Endothelial cell of umbilical vein (primary cell): ENCODE measurements around the gene TSPEAR. TPM values are rescaled to one million over a fixed set of nuclear protein-coding genes. Genes with fewer than 3 reads are reported as not detected.

Experiments
- BruUV-seq: library from RNA; stranded (reverse); fragments of 400-500 nt; replicated peaks from 2 replicates; lab custom pipeline; 2021; lab: Mats Ljungman, UMichigan
- CTCF ChIA-PET: fragments of 300-600, 350-600 bp; sonication (Branson Sonifier 250); formaldehyde crosslinking; loops from one replicate; lab custom pipeline; 2021; ENCODE audit warnings: antibody characterized with exemption, inconsistent platforms; lab: Charles Lee
- POLR2A ChIA-PET: fragments of 300-600, 350-600 bp; sonication (Branson Sonifier 250); formaldehyde crosslinking; loops from one replicate; lab custom pipeline; 2021; ENCODE audit warnings: antibody characterized with exemption, inconsistent platforms; lab: Charles Lee
- DNase-seq: peaks from one replicate; pipeline ENCODE4 v3.0.0-alpha.2; 2011; ENCODE audit warnings: low read depth, low spot score
- FAIRE-seq: peaks from 2 replicates; lab custom pipeline; 2011; peaks lifted over from hg19 to GRCh38; lab: Jason Lieb, UNC
- H2AFZ ChIP-seq: 2 replicates; pipeline ENCODE4 v1.6.0; 2012; ENCODE audit warnings: low read depth, low read length, control low read depth, inconsistent platforms
- H3K27ac ChIP-seq: 2 replicates; pipeline ENCODE4 v1.5.1; 2011; ENCODE audit warnings: low read depth, mild to moderate bottlenecking, control low read depth, low read length, moderate library complexity; ENCODE audit not compliant: insufficient read depth
- H3K27me3 ChIP-seq, 2 experiments: 2 replicates each; pipeline versions ENCODE4 v1.6.0 to v1.6.1; 2011; ENCODE audit warnings: low read length in 2 of 2, mixed read lengths in 1 of 2; ENCODE audit not compliant: control insufficient read depth in 2 of 2, insufficient read depth in 2 of 2
- H3K36me3 ChIP-seq, 2 experiments: 2 replicates in 1 of 2; 3 replicates in 1 of 2; pipeline ENCODE4 v1.5.1; 2011; ENCODE audit warnings: low read length in 2 of 2, mild to moderate bottlenecking in 1 of 2, moderate library complexity in 1 of 2; ENCODE audit not compliant: control insufficient read depth in 2 of 2, insufficient read depth in 2 of 2; ENCODE audit errors: extremely low read depth in 1 of 2
- H3K4me1 ChIP-seq: 3 replicates; pipeline ENCODE4 v1.5.1; 2011; ENCODE audit warnings: mild to moderate bottlenecking, low read length; ENCODE audit not compliant: control insufficient read depth, insufficient read depth; ENCODE audit errors: extremely low read depth
- H3K4me2 ChIP-seq: 2 replicates; pipeline ENCODE4 v1.6.1; 2011; ENCODE audit warnings: low read length, control low read depth, mixed read lengths; ENCODE audit not compliant: insufficient read depth
- H3K4me3 ChIP-seq, 3 experiments: fragments of 200-600 bp in 1 of 3; sonication (generic), shearing (Covaris generic) in 1 of 3; replicated peaks in 1 of 3; 2 replicates each; pipeline ENCODE4 v1.5.1; 2011 to 2016; ENCODE audit warnings: control low read depth in 3 of 3, low read length in 3 of 3, mild to moderate bottlenecking in 2 of 3, inconsistent platforms in 1 of 3, low read depth in 1 of 3, moderate library complexity in 1 of 3; ENCODE audit not compliant: insufficient read depth in 1 of 3
- H3K79me2 ChIP-seq: 2 replicates; pipeline ENCODE4 v1.6.0; 2012; ENCODE audit warnings: low read length, inconsistent platforms; ENCODE audit not compliant: control insufficient read depth, insufficient read depth
- H3K9ac ChIP-seq: replicated peaks from 2 replicates; pipeline ENCODE3; 2011; ENCODE audit warnings: low read length, control low read depth; ENCODE audit not compliant: insufficient read depth; ENCODE audit errors: extremely low read depth
- H3K9me1 ChIP-seq: replicated peaks from 3 replicates; pipeline ENCODE4 v1.6.0; 2011; ENCODE audit warnings: mild to moderate bottlenecking, low read length; ENCODE audit not compliant: control insufficient read depth, insufficient read depth; ENCODE audit errors: extremely low read depth
- H3K9me3 ChIP-seq: replicated peaks from 2 replicates; pipeline ENCODE4 v1.5.1; 2012; ENCODE audit warnings: low read length, inconsistent platforms; ENCODE audit not compliant: control insufficient read depth, insufficient read depth
- H4K20me1 ChIP-seq: replicated peaks from 2 replicates; pipeline ENCODE3; 2011; ENCODE audit warnings: mild to moderate bottlenecking, low read length; ENCODE audit not compliant: control insufficient read depth, insufficient read depth; ENCODE audit errors: extremely low read depth
- EZH2 ChIP-seq: IDR thresholded peaks from 2 replicates; pipeline ENCODE4 v1.6.1; 2012; ENCODE audit warnings: borderline replicate concordance, low read depth, mild to moderate bottlenecking, moderate library complexity, low read length, inconsistent platforms; ENCODE audit not compliant: severe bottlenecking
- FOS ChIP-seq: IDR thresholded peaks from 2 replicates; pipeline ENCODE4 v1.6.1; 2011; ENCODE audit warnings: mild to moderate bottlenecking, low read length, moderate library complexity, borderline replicate concordance; ENCODE audit not compliant: insufficient read depth
- GATA2 ChIP-seq: IDR thresholded peaks from 2 replicates; pipeline ENCODE4 v1.7.0; 2011; ENCODE audit warnings: low read depth, mild to moderate bottlenecking, moderate library complexity, mixed read lengths, low read length; ENCODE audit not compliant: insufficient read length, insufficient read depth
- JUN ChIP-seq: IDR thresholded peaks from 2 replicates; pipeline ENCODE4 v1.6.1; 2011; ENCODE audit warnings: borderline replicate concordance, low read depth; ENCODE audit not compliant: insufficient read length, insufficient read depth
- POLR2A ChIP-seq: IDR thresholded peaks from 2 replicates; pipeline ENCODE4 v1.6.1; 2012; ENCODE audit warnings: low read depth, mild to moderate bottlenecking, control low read depth, low read length
- POLR2AphosphoS5 ChIP-seq: IDR thresholded peaks from 2 replicates; pipeline ENCODE4 v1.6.1; 2012; ENCODE audit warnings: low read depth, mild to moderate bottlenecking, control low read depth, low read length, moderate library complexity; ENCODE audit not compliant: insufficient read depth
- dilution Hi-C: fragments of 300-500 bp; cut with MboI; formaldehyde crosslinking; loops from one replicate; pipeline ENCODE4 v1.15.0; 2019; ENCODE audit warnings: low sequenced_read_pairs; ENCODE audit not compliant: extremely low pct_ligation_motif_present
- intact Hi-C: fragments of 100-400 bp; cut with micrococcal nuclease; formaldehyde crosslinking; loops from one replicate; pipeline ENCODE4 v1.10.0; 2022
- polyA plus RNA-seq, 4 experiments: library from polyadenylated mRNA; depleted of rRNA in 3 of 4; stranded (reverse) in 3 of 4; unstranded in 1 of 4; fragments of >200 nt; gene quantifications; 2 replicates each; pipeline versions ENCODE4 v1.2.1 to v1.2.3, GENCODE V29; 2011 to 2012; ENCODE audit warnings: missing spikeins in 1 of 4
- total RNA-seq: library from RNA; stranded (reverse); gene quantifications from 2 replicates; pipeline ENCODE4 v1.2.3, GENCODE V29; 2021
- TF ChIP-seq, protein P1 (sequence below), 2 donors: IDR thresholded peaks; 1 replicate in 1 of 2; 2 replicates in 1 of 2; pipeline ENCODE4 v1.5.1; 2011; ENCODE audit warnings: low read length in 2 of 2, mild to moderate bottlenecking in 2 of 2, moderate library complexity in 2 of 2, control low read depth in 1 of 2, inconsistent platforms in 1 of 2, low read depth in 1 of 2; ENCODE audit not compliant: insufficient read depth in 1 of 2; ENCODE audit errors: extremely low read depth in 1 of 2
- TF ChIP-seq, protein P2 (sequence below): IDR thresholded peaks from 2 replicates; pipeline ENCODE4 v1.6.1; 2011; ENCODE audit not compliant: insufficient read depth, insufficient read length

Gene TSPEAR
- total and polyA plus RNA-seq, 2 donors (not counting 3 experiments of a cell fraction or from before 2014, with no cell fraction given): 0.01 TPM; not detected in 1

DNA sequence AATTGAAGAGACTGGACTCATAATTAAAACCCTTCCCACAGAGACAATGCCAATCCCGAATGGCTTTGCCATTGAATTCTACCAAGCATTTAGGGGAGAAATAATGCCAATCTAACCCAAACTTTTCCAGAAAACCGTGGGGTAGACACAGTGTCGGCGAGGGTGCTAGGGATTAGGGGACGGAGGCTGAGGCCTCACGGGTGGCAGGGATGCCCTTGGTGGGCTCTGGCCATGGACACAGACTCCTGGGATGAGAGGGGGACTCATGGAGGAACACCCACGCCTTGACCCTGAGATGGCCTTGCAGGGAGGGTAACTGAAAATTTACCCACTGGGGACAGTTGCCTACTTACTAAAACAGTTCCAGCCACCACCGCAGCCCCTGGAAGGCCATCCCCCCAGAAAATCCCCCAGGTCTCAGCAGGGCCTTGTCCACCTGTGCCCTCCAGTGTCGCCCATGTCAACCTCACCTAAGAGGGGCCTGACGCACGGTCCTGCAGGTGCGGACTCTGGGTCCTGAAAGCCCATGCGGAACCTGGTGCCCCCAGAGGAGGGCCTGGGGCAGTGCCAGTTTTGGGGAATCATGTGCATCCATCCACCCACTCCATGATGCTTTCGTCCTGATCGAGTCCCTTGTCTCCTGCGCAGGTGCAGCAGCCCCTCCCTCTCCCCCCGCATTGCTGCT lies 132.9 kb downstream of the TSPEAR start:
- DNase-seq (no peak), FAIRE-seq (no peak)
- intact Hi-C loops: no loop called here
- no peak overlapping the region for H3K4me3 ChIP-seq
- no peaks in the 10 kb centered on the region for H3K79me2 ChIP-seq
- CTCF ChIA-PET: no interaction called here
- H3K4me2 ChIP-seq: no peak overlapping the region
- no peak overlapping the region for H2AFZ ChIP-seq
- H3K9me3 ChIP-seq: no peaks in the 10 kb centered on the region
- no peak overlapping the region for H3K27ac ChIP-seq
- H3K9ac ChIP-seq: no peak overlapping the region
- dilution Hi-C loops: no loop called here
- H3K9me1 ChIP-seq: no peaks in the 10 kb centered on the region
- BruUV-seq: no TSS peak
- POLR2A ChIA-PET: no interaction called here
- TF ChIP-seq EZH2 (no peak), POLR2AphosphoS5 (no peak), GATA2 (no peak), FOS (no peak), POLR2A (no peak), JUN (no peak)
- TF ChIP-seq, protein P1, sequence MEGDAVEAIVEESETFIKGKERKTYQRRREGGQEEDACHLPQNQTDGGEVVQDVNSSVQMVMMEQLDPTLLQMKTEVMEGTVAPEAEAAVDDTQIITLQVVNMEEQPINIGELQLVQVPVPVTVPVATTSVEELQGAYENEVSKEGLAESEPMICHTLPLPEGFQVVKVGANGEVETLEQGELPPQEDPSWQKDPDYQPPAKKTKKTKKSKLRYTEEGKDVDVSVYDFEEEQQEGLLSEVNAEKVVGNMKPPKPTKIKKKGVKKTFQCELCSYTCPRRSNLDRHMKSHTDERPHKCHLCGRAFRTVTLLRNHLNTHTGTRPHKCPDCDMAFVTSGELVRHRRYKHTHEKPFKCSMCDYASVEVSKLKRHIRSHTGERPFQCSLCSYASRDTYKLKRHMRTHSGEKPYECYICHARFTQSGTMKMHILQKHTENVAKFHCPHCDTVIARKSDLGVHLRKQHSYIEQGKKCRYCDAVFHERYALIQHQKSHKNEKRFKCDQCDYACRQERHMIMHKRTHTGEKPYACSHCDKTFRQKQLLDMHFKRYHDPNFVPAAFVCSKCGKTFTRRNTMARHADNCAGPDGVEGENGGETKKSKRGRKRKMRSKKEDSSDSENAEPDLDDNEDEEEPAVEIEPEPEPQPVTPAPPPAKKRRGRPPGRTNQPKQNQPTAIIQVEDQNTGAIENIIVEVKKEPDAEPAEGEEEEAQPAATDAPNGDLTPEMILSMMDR (IDR thresholded peaks at IDR 0.05; ENCODE audit: extremely low read depth in 1 of 2, insufficient read depth in 1 of 2, low read depth in 1 of 2, low read length in 2 of 2): no peak
- TF ChIP-seq, protein P2, sequence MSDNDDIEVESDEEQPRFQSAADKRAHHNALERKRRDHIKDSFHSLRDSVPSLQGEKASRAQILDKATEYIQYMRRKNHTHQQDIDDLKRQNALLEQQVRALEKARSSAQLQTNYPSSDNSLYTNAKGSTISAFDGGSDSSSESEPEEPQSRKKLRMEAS: no peak
- H3K36me3 ChIP-seq: no peaks in the 10 kb centered on the region
- no peaks in the 10 kb centered on the region for H3K4me1 ChIP-seq
- H3K27me3 ChIP-seq: no peaks in the 10 kb centered on the region
- no peaks in the 10 kb centered on the region for H4K20me1 ChIP-seq
